ENCODE measurements around the gene MYO5A.
"Not testable (repeated sequence)": the region's sequence is repeated elsewhere in the genome, so short reads cannot be mapped to it uniquely, and the experiment has no call there.

The MYO5A gene

DNA sequence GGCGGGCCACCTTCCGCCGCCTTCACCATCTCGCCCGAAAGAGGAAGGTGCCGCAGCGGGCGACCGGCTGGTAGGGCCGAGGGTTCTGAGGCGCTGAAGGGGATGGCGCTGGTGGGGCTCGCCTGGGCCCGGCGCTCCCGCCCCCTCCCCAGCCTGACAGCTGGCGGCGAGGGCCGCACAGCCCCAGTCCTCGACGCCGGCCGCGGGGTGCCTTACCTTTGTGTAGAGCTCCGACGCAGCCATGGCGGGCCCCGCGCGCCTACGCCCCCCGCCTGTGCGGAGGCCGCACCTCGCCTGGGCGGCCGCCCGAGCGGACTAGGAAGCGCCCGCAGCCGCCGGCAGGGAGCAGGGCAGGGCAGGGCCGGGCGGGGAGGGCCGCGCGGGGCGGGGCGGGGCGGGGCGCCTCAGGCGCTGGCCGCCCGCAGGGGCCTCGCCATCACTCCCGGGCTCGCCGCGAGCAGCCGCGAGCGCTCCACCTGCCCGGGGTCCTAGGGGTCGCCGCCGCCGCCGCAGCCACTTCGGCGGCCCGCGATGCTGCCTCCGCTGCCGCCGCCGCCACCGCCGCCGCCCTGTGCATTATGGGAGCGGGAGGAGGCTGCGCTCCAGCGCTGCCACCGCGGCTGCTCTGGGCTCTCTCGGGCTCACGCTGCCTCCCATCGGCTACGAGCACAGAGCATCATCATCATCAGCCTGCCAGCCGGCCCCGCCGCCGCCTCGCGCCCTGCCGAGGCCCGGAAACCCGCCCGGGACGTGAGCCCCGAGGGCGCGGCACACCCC lies at the start of gene MYO5A:
TSS of gene MYO5A (minus strand) at position 317 of the 777 bp plus-strand sequence. CDS start at position 243, 74 bp downstream.
- peak; percentile 63 to 65 for DNase-seq

GRCh38 chr15:52576692-52577091 lies 48.0 kb upstream of the MYO5A start:
- DNase-seq: no peak

- not testable (repeated sequence) for DNase-seq
These were observed 46.9 kb upstream of the MYO5A start for GRCh38 chr15:52575573-52575972.

DNA sequence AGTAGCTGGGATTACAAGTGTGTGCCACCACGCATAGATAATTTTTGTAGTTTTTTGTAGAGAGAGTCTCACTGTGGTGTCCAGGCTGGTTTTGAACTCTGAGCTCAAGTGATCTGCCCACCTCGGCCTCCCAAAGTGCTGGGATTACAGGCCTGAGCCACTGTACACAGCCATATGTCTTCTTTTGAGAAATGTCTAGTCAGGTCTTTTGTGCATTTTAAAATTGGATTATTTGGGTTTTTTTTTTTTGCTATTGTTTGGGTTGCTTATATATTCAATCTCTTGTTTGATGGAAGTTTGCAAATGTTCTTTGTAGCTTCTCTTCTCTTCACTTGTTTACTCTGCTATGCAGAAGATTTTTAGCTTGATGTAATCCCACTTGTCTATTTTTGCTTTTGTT lies 46.4 kb upstream of the MYO5A start:
- DNase-seq: no peak

DNA sequence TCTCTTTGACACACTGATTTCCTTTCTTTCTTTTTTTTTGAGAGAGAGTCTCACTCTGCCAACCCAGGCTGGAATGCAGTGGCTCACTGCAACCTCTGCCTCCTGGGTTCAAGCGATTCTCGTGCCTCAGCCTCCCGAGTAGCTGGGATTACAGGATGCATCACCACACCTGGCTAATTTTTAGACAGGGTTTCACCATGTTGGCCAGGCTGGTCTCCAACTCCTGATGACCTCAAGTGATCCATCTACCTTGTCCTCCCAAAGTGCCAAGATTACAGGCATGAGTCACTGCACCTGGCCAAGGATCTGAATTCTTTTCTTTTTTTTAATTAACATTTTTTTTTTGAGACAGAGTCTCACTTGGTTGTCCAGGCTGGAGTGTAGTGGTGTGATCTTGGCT lies 45.9 kb upstream of the MYO5A start:
- DNase-seq: not testable (repeated sequence)

DNA sequence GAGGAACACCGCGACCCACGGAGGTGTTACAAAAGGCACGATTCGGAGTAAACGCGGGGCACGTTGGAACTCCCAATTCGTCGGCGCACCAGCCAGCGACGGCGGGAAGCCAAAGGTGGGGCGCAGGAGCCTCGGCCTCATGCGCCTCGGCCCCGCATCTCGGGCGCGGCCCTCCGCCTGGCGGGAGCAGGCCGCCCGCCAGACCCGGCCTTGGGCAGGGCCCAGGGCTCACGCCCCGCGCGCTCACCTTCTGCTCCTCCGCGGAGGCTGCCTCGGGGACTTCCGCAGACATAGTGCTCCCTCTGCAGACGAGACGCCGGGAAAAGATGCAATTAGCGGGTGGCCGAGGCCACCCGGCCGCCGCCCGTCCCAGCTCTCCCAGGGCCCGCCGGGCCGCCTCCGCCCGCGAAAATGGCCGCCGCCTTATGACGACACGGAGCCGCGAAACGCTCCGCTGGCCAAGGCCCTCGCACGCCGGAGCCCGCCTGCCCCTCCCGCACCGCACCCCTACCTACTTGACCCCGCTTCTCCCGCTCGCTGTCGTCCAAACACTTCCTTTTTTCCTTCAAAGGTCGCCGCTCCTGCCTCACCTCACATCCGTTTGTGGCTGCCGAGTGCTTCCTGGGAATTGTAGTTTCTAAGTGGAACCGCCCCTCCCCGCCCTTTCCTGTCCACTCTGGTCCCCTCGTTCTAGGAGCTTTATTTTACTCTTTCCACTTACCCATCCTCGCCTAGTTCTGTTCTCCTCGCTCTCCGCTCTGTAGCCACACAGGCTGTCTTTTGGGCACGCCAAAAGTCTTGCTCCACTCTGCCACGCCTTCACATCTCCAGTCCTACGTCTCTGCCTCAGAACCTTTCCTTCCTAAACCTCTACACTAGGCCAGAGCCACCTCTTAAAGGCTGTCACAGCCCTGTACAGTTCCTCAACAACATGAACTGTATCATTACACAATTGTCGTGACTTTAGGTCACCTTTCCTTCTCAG lies 40.2 kb upstream of the MYO5A start, which contains the start of gene ARPP19:
TSS of gene ARPP19 (minus strand) at position 430 of the 985 bp plus-strand sequence. CDS start at position 292, 138 bp downstream.
- peak; percentile 74 to 77 for DNase-seq

- peak in 1 of 2 donors; percentile 9 for DNase-seq
These were observed 39.4 kb upstream of the MYO5A start for GRCh38 chr15:52567871-52568600.

DNA sequence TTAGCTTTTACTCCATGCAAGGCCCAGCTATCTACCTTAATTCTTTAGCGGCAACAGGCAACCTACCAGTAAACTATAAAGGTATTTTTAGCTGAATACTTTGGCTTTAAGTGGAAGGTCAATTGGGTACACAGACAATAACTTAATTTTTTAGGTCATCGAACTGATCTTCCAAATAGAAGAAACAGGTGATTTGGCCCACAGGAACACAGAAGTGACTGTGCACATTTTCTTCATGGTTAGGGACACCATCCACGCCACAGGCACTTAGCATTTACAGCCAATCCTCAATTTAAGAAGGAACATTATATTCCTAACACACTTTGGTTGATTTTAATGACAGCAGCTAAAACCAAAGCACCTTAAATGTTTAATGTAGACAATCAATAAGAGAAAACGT lies 38.2 kb upstream of the MYO5A start:
- DNase-seq: no peak

DNA sequence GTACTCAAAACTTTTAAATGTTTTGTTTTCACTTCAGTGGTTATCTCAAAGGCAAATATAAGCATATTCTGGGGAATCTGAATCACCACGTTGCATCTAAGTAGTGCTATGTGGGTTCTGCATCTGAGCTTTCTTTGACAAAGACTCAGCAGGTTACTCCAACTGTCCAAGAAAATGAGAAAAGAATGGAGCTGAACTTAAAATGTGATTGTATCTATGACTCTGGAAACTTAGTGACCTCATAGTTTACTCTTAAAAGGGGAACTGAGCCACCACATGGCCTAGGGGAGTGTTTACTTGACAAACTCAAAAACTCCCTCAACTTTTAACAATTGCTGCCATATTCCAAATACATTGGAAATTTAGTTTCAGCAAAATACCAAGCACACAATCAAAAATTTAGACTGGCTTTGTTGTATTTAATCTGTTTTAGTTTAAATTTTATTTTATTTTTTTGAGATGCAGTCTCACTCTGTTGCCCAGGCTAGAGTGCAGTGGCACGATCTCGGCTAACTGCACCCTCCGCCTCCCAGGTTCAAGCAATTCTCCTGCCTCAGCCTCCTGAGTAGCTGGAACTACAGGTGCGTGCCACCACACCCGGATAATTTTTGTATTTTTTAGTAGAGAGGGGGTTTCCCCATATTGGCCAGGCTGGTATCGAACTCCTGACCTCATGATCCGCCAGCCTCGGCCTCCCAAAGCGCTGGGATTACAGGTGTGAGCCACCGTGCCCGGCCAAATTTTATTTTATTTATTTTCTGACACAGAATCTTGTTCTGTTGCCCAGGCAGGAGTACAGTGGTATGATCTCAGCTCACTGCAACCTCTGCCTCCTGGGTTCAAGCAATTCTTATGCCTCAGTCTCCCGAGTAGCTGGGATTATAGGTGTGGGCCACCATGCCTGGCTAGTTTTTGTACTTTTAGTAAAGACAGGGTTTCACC lies 37.0 kb upstream of the MYO5A start:
- DNase-seq: peak; percentile 77 to 84

- no peak for DNase-seq
These were observed 34.9 kb upstream of the MYO5A start for GRCh38 chr15:52563501-52564060.

DNA sequence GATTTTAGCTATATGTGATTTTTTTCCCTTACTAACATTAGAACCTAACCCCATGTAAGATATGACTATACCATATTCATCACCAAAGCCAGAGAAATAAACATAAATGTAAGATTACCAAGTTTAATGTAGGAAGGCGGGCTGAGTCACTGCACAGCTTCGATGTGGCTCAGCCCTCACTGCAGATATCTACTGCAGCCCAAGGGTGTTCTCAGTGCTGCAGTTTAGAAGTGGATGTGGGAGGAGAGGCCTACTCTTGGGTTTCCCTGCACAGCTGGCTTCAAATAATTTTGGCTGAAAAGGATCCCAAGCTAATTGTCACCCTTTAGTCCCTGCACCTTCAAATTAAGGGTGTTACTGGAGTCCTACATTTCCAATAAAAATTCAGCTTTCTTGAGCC lies 30.9 kb upstream of the MYO5A start:
- DNase-seq: peak in 1 of 2 donors; percentile 38

DNA sequence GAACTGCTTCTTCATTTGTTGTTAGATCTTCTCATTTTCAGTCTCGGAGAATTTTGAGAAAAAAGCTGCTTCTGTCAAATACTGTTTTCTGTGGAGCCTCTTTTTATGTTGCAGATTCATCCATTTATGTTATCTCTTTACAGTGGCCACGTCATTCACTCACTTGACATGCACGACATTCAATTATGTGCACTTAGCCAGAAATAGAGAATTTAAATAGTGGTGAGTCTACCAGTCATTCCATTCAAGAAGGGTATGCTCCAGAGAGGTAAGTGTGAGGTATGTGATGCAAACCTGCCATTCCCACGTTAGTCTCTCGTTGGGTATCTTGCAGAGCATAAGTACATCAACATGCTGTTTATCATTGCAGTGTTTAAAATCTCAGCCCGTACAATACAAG lies 30.3 kb upstream of the MYO5A start:
- DNase-seq: no peak

GRCh38 chr15:52558196-52558595 lies 29.5 kb upstream of the MYO5A start:
- peak in 1 of 2 donors; percentile 62 for DNase-seq

- peak in 1 of 2 donors; percentile 30 for DNase-seq
These were observed 28.6 kb upstream of the MYO5A start for GRCh38 chr15:52557274-52557641.

DNA sequence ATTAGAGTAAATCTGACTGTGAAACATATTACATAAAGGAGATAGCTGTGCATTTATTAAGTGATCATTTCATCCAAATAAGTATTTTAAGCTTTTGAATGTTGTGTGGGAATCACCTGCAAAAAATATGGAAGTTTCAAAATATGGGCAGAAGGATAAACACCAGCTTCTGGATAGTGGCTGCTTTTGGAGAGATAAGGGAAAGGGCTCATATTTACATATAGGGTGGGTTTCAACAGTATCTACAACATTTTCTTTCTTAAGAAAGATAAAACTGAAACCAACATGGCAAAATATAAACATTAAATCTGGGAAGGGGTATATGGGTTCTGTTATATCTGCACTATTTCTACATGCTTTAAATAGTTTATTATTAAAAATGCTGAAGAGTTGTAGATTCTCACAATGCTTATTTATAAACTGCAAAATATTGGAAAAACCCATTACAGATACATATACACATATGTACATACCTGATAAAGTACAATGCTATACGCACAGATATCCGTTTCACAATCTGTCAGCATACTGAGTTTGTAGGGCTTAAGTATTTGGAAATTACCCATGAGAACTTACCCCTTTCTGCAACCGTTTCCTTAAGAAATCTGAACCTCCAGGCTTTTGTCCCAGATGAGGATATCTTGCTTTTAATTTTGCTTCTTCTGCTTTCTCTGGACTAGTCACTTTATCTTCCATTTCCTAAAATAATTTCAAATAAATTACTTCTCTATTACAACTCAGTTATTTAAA lies 28.0 kb upstream of the MYO5A start:
- DNase-seq: peak; percentile 71 to 88

- peak in 1 of 2 donors; percentile 30 for DNase-seq
These were observed 23.6 kb upstream of the MYO5A start for GRCh38 chr15:52552303-52552702.

DNA sequence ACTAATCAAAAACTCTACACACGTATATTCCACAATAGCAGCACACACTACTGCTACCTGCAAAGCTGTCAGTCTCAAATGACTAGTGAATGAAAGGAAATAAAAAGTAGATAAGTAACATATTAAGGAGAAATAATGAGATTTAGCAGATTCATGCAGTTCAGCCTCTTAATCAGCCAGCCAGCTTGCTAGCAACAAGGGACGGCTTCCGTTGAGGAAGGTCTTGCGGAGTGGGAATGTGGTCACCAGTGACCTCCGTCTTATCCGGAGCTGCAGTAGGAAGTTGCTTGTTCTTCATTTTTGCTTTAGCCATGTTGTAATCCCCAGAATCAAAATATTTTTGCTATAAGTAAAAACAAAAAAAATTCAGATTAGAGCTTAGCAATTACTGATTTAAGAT lies 23.1 kb upstream of the MYO5A start:
- DNase-seq: peak; percentile 71 to 79

GRCh38 chr15:52551186-52551585 lies 22.5 kb upstream of the MYO5A start:
- DNase-seq: not testable (repeated sequence)

- no peak for DNase-seq
These were observed 17.5 kb upstream of the MYO5A start for GRCh38 chr15:52546031-52546751.

Measured in inflammatory macrophage treated with lipopolysaccharide for 1 hour (primary cell).